ENCODE results near the gene SLX4IP.

DNA sequence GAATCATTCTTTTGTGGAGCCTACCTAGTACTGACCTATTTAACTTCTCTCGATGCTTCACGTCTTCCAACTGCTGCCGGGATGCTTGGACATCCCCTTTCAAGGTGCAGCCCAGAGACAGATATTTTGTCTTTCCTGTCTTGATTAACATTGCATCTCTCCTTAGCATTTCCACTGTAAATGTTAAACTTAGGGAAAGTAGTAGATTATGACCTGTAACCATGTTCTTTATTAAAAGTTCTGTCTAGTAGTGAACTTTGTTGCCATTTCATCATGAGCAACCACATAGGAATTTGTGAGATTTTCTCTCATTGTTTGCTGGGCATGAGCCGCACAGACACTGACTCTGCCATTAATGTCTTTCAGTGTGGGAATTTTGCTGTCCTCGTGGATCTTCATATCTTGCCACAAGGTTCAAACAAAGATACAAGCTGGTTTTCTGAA lies 120.8 kb downstream of the SLX4IP start:
- TF ChIP-seq, protein P1, sequence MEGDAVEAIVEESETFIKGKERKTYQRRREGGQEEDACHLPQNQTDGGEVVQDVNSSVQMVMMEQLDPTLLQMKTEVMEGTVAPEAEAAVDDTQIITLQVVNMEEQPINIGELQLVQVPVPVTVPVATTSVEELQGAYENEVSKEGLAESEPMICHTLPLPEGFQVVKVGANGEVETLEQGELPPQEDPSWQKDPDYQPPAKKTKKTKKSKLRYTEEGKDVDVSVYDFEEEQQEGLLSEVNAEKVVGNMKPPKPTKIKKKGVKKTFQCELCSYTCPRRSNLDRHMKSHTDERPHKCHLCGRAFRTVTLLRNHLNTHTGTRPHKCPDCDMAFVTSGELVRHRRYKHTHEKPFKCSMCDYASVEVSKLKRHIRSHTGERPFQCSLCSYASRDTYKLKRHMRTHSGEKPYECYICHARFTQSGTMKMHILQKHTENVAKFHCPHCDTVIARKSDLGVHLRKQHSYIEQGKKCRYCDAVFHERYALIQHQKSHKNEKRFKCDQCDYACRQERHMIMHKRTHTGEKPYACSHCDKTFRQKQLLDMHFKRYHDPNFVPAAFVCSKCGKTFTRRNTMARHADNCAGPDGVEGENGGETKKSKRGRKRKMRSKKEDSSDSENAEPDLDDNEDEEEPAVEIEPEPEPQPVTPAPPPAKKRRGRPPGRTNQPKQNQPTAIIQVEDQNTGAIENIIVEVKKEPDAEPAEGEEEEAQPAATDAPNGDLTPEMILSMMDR (IDR thresholded peaks at IDR 0.05; ENCODE audit: insufficient read depth, low read length): no peak
- TF ChIP-seq, protein P2, sequence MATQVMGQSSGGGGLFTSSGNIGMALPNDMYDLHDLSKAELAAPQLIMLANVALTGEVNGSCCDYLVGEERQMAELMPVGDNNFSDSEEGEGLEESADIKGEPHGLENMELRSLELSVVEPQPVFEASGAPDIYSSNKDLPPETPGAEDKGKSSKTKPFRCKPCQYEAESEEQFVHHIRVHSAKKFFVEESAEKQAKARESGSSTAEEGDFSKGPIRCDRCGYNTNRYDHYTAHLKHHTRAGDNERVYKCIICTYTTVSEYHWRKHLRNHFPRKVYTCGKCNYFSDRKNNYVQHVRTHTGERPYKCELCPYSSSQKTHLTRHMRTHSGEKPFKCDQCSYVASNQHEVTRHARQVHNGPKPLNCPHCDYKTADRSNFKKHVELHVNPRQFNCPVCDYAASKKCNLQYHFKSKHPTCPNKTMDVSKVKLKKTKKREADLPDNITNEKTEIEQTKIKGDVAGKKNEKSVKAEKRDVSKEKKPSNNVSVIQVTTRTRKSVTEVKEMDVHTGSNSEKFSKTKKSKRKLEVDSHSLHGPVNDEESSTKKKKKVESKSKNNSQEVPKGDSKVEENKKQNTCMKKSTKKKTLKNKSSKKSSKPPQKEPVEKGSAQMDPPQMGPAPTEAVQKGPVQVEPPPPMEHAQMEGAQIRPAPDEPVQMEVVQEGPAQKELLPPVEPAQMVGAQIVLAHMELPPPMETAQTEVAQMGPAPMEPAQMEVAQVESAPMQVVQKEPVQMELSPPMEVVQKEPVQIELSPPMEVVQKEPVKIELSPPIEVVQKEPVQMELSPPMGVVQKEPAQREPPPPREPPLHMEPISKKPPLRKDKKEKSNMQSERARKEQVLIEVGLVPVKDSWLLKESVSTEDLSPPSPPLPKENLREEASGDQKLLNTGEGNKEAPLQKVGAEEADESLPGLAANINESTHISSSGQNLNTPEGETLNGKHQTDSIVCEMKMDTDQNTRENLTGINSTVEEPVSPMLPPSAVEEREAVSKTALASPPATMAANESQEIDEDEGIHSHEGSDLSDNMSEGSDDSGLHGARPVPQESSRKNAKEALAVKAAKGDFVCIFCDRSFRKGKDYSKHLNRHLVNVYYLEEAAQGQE (IDR thresholded peaks at IDR 0.05; ENCODE audit: insufficient replicate concordance, low read depth): no peak
- TF ChIP-seq POLR2AphosphoS5 (IDR thresholded peaks at IDR 0.05; ENCODE audit: low read depth) (no peak), SPI1 (IDR thresholded peaks at IDR 0.05; ENCODE audit: borderline replicate concordance, low read depth) (no peak), GABPA (IDR thresholded peaks at IDR 0.05; ENCODE audit: low read depth) (no peak)
